ENCODE measurements around the gene THAP4.
A peak's percentile ranks its signal among the peaks of the same experiment; 100 is the strongest.
"Not testable (repeated sequence)": the region's sequence is repeated elsewhere in the genome, so short reads cannot be mapped to it uniquely, and the experiment has no call there.

THAP4 gene

DNA sequence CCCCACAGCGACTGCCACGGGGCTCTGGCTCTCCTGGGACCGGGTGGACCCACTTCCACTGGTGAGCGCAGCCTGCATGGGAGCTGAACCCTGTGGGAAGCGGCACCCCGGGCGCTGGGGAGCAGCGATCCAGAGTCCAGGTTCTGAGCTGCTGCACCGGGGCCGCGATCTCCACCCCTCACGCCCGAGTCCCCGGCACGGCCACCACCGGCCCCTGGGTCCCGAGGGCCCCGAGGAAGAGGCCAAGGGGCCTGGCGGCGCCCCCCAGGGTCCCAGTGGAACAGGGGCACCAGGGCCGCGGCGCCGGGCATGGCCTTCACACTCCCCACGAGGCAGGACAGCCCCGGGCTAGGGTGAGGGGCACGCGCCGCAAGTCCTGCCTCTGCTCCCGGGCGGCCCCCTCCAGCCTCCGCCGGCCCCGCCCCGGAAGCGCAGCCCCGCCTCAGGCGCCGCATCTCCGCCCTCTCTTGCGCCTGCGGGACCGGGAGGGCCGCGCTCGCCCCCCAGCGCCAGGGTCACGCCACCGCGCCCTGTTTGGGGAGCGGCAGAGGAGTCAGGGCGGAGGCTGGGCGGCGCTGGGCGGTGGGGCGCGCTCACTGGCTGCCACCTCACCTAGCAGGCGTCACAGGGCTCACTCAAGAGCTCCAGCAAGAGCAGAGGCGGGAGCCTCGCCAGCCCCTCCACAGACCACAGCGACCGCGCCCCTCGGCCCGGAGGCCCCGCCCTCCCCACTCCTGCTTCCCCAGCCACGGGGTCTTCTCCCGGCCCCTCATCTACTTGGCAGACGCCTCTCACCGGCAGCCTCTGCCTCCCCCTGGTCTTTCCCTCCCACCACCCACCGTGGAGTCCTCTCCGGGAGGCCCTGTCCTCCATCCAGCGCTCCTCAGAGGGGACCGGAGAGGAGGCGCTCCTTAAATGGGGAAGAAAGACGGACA lies 26.8 kb downstream of the THAP4 start:
- DNase-seq: peak; percentile 94

DNA sequence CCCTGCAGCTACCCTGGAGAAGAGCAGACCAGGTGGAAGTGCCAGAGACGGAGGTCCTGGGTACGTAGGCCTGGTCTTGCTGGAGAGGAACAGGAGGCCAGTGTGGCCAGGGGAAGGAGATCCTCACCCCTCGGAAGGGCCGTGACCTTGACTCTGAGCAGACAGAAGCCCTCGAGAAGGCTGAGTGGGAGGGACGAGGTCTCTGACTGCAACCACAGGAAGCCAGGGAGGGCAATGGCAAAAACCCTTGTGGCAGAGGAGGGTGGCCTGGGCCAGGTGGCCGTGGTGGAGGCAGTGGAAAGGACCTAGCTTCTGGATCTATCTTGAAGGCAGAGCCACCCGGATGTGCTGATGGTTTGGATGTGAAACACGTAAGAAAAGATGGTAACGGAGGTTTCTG lies 28.1 kb downstream of the THAP4 start:
- no peak for DNase-seq

DNA sequence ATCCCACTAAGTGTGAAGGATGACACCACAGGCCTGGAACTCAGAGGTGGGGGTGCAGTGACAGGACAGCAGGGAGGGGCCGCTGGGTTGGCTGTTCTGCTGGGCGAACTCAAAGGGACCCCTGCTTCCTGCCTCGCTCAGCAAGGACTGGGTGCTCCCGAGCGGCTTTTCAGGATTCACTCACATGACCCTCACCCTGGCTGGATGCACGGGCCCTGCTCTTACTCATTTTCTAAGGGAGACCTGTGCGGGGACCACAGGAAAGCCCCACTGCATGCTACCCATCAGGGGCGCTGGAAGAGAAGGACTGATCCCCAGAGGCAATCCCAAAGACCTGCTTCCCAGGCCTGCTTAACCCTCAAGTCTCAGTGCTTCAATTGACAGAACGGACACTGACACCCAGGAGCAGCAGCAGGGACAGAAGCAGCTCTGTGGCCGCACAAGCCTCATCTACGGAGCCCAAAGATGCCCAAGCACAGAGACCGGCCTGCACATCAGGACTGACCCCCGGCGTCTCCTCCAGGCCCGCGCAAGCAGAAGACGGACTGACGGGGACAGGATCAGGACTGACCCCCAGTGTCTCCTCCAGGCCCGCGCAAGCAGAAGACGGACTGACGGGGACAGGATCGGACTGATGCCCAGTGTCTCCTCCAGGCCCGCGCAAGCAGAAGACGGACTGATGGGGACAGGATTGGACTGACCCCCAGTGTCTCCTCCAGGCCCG lies 29.6 kb downstream of the THAP4 start:
- no peak for DNase-seq

DNA sequence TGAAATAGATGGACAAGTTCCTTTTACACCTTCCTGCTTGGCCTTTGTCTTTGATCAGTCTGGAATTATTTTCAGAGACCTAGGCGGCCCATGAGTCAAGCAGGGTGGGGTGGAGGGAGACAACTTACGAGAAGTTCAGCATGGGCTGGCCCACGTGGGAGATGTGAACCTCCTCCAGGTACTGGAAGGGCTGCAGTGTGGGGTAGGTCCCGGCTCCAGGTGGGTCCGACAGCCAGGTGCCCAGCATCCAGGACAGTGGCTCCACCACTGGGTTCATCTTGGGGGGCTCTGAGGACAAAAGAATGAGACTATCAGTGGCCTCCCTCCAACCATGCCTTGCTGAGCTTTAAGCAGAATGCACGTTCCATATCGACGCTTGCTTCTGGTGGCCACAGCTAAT lies 30.8 kb downstream of the THAP4 start:
- DNase-seq: no peak

DNA sequence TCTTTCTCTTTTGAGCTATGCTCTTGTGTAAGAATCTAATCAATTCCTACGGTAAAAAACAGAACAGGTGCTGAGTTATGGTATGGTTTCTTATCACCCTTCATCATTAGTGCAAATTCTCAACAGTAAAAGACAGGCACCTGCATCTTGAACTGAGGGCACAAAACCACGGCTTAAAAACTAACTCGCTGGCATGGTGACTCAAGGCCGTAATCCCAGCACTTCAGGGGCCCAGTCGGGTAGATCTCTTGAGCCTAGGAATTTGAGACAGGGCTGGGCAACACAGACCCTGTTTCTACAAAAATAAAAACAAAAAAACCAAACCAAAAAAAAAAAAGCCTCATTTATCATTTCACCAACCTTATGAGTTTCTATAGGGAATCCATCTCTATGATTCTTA lies 33.3 kb downstream of the THAP4 start:
- DNase-seq: no peak

DNA sequence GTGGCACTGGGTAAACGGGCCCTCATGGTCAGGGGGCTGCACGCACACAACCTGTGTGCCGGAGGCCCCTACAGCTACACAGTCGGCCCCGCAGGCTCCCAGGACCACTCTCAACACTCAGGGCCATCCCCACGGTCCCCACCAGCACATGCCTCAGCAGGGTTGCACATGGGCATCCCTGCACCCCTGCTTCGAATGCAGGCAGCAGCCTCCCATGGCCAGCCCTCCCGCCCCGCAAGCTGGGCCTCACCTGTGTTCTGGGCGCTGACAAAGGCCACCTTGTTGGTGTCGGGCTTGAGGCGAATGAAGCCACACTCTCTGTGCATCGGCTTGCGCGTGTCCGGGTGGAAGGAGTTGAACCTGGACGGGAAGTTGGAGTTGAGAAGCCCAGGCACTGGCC lies 34.2 kb downstream of the THAP4 start:
- DNase-seq: no peak

DNA sequence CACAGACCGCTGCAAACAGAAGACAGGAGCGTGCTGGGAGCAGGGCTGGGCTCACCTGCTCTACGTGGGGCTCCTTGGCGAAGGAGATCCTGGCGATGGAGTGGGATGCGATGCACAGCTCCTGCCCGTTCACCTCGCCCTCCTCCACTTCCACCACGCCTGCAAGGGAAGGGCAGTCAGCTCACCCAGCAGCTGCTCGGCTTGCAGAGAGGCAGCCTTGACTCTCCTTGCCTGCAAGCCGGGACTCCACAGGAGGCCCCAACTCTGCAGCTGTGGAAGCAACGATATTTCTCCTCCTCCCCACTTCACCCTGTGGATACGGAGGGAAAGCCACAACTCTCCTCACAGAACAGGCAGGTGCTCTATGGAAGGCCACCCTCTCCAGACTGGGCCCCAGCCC lies 35.1 kb downstream of the THAP4 start:
- no peak for DNase-seq

DNA sequence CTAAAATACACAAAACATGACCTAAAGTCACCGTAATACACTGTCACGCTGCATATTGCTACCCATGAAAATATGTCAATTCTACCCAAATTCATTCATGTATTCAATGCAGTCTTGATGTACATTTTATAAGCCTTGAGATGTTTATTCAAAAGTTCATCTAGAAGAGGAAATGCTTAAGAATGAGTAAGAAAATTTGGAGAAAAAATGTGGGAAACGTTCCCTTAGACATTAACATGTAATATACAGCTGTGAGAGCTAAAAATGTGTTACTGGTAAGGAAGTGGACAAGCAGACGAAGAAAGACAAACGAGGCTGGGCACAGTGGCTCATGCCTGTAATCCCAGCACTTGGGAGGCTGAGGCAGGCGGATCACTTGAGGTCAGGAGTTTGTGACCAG lies 37.3 kb downstream of the THAP4 start:
- no peak for DNase-seq

DNA sequence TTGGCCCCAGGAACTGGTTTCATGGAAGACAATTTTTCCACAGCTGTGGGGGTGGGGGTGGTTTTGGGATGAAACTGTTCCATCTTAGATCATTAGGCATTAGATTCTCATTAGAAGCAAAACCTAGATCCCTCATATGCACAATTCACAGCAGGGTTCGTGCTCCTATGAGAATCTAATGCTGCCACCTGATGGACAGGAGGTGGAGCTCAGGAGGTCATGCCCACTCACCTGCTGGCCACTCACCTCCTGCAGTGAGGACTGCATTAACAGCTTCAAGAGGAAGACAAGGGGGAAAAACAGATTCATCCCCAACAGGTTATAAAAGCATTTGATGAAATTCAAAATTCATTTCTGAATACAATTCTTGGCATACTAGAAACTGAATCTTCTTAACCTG lies 38.5 kb downstream of the THAP4 start:
- DNase-seq: no peak

DNA sequence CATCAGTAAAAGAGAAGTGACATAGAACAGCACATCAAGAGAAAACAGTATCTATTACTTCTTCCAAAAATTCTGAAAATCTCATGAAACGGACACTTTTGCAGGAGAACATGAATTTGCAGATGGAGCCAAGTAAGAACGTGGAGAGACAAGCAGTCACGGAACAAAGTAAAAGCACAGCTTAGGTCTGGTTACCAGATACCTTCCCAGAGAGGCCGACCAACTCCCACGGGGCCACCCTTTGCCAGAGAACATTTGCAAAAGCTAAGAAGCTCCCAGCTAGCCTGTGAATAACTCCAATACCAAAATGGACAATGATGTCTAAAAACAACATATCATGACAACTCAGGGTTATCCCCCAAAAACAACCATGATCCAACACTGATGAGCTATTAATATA lies 38.9 kb downstream of the THAP4 start:
- no peak for DNase-seq

DNA sequence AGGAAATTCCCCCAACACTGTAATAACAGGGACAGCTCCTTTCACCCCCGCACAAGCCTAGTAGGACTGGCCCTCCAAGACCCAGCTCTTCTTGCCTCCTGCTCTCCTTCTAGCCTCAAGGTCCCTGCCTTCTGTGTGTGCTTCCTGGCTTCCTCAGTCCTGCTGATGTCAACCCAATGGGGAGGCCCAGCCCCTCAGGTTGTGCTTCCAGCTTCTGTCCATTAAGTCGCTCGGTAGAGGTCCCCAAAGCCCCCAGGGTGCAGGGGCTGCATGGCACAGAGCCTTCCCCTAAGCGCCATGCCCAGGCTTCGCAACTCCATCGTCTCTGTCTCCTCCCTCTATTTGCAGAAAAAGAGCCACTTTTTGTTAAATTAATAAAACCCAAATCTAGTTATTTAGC lies 39.4 kb downstream of the THAP4 start:
- DNase-seq: no peak

DNA sequence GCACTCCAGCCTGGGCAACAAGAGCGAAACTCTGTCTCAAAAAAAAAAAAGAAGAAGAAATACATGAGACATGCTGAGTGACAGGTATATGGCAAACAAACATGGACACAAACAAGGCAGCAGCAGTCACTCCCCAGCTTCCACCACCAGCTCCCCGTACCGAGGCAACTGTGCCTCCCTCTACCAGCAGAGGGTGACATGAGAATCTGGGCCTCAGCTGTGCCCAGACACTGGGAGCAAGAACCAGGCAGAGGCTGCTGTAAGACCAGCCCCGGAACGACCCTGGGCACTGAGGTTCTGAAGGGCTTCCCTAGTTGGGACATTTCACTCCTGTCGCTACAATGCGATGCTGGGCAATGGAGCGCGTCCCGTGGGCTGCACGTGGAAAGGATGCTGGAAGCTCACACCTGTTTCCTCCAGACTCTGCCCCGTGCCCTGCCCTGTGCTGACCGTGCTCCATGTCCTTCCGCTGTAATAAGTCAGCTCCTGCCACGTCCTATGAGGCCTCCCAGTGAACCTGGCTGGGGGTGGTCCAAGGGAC lies 41.3 kb downstream of the THAP4 start:
- no peak for DNase-seq

DNA sequence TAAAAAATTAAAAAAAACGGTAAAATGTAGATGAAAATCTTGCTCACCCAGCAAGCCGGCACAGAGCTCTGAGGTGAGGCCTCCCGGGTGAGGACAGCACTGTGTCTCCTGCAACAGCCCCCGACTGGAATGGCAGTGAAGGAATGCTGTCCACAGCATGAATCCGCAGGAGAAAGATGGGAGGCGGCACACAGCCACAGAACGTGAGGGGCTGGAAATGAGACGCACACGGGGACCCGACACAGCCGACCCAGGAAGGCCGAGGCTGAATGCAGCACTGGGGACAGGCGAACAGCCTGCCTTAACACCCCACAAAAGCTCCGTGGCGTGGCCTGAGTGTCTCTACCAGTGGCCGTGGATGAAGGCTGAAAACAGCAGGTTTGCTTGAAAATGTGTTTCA lies 43.7 kb downstream of the THAP4 start:
- no peak for DNase-seq

DNA sequence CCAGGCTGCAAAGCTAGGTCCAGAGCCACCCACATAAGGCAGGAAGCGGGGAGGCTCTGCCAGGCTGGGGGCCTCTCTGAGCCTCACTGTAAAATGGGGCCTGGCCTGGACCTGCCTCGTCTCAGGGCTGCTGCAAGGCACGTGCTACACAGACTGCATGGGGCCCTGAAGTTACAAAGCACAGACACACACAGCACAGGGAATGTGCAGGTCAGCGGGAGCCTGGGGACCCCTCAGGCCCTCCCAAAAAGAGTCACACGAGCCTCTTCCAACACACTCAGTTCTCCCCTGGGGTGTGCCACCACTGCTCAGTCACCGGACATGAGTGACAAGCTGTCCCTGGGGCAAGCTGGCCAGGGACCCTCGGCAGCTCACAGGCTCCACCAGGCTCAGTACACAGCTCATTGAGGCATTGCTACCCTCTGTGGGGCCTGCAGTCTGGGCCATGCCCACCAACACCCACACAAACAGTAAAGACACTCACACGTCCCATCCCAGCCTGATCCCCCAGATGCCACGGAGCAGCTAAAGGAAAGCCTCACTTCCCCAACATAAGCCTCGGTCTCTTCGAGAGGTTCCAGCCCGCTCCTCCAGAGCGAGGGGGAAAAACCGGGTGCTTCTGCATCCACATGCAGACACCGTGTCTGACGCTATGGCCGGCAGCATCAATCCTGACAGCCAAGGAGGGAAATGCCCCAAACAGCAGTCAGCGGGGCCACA lies 44.7 kb downstream of the THAP4 start:
- DNase-seq: no peak

DNA sequence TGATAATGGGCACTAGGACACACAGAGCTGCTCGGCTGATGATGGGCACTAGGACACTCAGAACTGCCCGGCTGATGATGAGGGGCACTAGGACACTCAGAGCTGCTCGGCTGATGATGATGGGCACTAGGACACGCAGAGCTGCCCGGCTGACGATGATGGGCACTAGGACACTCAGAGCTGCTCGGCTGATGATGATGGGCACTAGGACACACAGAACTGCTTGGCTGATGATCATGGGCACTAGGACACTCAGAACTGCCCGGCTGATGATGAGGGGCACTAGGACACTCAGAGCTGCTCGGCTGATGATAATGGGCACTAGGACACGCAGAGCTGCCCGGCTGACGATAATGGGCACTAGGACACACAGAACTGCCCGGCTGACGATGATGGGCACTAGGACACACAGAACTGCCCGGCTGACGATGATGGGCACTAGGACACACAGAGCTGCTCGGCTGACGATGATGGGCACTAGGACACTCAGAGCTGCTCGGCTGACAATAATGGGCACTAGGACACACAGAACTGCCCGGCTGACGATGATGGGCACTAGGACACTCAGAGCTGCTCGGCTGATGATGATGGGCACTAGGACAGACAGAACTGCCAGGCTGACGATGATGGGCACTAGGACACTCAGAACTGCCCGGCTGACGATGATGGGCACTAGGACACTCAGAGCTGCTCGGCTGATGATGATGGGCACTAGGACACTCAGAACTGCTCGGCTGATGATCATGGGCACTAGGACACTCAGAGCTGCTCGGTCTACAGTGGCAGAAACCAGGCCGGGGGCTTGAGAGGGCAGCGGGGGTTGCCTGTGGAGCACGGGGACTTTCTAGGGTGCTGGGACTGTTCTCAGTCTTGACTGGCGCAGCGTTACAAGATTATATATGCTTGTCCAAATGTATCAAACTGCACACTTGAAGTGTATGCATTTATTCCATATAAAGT lies 46.2 kb downstream of the THAP4 start:
- DNase-seq: not testable (repeated sequence)

DNA sequence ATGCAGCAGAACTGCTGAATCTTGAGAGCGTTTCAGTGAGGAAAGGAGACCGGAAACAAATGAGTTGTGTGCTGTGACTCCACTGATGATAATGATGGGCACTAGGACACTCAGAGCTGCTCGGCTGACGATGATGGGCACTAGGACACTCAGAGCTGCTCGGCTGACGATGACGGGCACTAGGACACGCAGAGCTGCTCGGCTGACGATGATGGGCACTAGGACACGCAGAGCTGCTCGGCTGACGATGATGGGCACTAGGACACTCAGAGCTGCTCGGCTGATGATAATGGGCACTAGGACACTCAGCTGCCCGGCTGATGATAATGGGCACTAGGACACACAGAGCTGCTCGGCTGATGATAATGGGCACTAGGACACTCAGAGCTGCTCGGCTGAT lies 47.1 kb downstream of the THAP4 start:
- DNase-seq: not testable (repeated sequence)

DNA sequence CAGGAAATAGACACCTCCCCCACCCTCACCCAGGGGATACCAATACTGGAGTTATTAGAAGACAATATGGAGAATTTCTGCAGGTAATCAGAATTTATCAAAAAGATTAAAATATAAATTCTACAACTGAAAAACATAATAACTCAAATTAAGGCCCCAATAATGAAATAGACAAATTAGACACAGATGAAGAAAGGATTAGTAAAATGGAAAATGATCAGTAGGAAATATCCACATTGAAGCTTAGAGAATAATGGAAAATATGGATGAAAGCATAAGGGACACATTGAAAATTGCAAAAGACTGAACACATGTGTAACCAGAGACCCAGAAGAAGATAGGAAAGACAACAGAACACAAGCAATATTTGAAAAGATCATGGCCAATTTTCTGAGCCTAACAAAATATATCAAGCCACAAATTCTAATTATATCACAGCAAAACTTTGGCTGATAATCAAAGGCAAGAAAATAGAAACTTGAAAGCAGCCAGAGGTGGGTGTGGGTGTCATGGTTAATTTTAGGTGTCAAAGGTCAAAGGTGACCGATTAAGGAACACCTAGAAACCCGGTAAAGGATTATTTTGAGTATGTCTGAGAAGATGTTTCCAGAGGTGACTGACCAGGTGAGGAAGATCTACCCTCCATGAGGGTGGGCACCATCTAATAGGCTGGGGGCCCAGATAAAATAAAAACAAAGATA lies 50.2 kb downstream of the THAP4 start:
- DNase-seq: no peak

DNA sequence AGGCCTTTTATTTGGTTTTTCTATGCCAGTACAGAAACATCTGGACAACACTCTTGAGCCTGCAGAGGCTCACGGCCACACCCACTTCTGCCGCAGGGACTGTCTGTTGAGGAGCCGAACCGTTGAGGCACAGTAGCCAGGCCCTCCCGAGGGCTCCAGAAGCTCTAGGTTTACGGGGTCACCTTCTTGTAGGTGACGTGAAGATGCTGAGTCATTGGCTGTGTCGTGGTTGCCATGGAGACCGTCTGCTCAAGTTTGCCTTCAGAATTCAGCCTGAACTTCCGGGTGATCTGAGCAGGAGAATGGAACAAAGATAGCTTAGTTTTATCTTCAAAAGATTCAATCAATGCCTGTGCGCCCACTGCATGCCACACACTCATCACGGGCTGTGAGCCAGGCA lies 52.5 kb downstream of the THAP4 start:
- no peak for DNase-seq

DNA sequence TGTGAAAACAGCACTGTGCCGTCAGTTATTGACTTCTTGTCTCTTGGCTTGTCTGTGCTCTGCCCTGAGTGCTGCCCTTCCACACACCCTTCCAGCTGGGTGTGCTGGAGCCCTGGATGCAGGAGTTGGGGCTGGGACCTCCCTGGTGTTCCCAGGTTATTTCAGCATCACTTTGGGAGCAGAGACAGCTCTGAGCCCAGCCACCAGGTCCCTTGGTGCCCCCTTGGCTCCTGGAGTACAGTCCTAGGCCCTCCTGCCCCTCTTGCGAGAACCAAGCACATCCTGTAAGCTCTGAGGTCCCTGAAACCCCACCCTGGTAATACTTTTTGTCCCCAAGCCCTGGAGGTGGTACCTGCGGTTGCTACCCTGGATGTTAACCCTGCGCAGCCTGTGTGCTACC lies 54.2 kb downstream of the THAP4 start:
- DNase-seq: no peak

DNA sequence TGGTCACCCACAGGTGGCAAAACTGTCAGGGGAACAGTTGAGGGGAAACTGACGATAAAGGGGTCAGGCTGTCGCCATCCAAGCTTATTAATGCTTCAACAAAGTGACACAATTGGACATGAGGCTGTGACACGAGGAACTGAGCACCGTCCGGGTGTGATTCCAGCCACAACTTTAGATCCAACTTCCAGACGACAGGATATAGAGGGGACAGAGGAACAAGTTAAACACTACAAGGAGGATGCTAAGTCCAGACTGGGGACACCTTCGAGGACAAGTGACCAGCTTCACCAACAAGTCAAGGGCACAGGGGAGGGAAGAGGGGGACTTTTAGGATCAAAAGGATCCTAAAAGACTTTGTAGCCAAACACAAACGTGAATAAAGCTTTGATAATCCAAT lies 54.6 kb downstream of the THAP4 start:
- no peak for DNase-seq

DNA sequence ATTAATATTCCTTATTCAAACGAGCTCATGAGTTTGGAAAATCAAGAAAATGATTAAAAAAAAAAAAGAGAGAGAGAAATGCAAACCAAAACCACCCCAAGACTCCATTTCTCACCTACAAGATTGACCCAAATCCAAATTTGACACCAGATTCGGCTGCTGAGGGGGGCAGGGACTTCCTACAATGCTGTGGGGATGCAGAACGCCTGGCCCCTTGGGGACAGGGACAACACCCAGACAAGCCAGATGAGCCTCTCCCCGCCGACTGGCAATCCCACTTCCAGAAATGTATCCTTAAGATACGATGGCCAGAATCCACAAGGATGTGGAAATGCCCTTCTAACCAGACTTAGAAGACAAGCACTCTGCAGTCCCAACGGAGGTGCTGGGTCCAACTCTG lies 57.7 kb downstream of the THAP4 start:
- DNase-seq: no peak

Data from activated T-cell treated with anti-CD3 and anti-CD28 coated beads, Interleukin-2, amount 50 U/mL, for 1 hour (primary cell).